Left kidney (tissue), 2 donors: Measurements from ENCODE around the gene NEU2. TPM values are rescaled to one million over a fixed set of nuclear protein-coding genes. Genes with fewer than 3 reads are reported as not detected.
"Not testable (repeated sequence)": the region's sequence is repeated elsewhere in the genome, so short reads cannot be mapped to it uniquely, and the experiment has no call there.

Experiments used
- DNase-seq: peaks from one replicate; pipeline ENCODE4 v3.0.0-alpha.2; 2013
- polyA plus RNA-seq: library from polyadenylated mRNA; unstranded; fragments of 120-200 nt; gene quantifications from one replicate; pipeline ENCODE4 v1.2.1, GENCODE V29; 2013; ENCODE audit not compliant: insufficient read length

NEU2 gene
- polyA plus RNA-seq, 1 donor, result not detected

DNA sequence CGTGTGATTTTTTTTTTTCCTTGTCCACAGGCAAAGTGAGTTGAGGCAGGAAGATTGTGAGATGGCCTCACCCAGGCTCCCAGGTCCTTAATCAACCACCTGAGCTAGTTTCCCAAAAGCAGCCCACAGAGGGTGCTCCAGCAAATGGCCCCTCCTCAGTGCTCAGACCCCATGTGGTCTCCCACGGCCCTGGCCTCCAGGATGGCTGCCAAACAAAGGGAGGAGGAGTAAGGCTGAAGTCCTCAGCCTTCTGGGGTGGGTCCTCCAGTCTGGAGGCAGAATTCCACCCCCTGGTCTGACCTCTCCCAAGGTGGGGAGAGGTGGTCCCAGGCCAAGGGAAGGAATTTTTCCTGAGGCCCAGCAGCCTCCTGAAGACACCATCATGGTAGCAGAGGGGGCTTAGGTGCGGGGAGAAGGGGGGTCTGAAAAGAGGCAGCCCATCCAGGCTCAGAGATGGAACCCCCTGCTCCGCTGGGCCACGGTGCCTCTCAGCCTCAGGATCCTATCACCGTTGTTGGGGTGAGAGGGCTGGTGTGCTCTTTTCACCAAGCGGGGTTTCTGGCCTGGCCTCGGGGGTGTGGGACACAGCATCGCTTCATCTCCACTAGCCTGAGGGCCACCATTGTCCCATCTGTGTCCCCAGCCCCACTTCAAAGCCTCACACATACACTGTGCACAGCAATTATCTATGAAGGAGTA lies 21.8 kb upstream of the NEU2 start:
- DNase-seq, result no peak

DNA sequence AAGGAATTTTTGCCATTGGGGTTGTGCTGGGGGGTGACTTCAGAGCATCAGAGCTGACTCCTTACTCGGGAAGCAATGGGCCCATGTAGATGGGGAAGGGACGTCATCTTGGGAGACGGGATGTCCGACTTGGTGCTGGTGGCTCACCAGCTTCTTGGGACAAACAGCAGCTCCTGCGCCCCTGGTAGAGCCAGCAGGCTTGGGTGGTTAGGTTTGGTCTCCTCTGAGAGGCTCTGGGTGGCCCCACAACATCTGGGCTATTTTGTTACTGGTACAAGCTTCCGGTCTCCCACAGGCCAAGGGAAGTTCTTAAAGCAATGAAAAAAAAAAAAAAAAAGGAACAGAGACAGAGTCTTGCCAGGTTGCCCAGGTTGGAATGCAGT lies 21.2 kb upstream of the NEU2 start:
- DNase-seq, result no peak

DNA sequence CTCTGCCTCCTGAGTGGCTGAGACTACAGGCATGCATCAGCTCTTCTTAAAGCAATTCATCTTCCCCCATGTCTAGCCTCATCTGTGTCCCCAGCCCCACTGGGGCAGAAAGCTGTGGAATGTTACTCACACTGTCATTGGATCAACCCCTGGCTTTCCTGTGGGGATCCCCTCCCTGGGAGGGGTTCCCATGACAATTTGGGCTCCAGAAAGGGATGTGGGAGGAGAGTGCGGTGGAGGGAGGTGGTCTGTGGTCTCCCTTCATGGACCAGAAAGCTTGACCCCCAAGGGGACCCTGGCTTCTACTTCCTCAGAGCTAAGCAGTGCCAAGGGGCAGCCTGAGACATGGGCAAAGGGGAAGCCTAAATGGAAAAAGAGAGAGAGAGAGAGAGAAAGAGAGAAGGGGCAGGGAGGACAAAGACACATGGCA lies 20.8 kb upstream of the NEU2 start:
- no peak for DNase-seq

DNA sequence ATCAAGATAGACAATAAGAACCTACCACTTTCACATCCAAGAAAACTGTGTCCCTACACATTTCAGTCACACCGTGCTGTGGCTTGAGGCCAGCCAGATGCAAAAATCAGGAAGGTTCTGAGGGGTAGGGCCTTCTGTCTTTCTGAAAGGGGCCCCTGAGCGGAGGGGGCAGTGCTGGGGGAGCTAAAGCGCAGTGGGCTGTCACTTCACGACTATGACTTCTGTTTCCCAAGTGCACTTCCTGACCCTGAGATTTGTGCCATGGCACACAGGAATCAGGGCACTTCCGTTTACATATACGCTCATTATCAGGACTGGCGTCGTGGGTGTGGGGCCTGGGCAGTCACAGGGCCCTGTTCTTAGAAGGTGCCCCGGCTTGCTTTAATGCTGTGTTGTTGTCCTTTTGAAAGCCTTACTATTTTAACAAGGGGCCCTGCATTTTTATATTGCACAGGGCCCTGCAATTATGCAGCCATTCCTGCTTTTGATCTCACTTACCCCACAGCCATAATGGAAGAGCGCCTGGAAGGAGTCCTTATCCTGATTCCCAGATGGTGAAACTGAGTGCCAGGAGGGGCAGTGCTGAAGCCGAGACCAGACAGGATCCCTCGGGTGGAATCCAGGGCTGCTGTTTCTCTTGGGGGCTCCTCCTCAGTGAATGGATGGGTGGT lies 20.0 kb upstream of the NEU2 start:
- no peak for DNase-seq

DNA sequence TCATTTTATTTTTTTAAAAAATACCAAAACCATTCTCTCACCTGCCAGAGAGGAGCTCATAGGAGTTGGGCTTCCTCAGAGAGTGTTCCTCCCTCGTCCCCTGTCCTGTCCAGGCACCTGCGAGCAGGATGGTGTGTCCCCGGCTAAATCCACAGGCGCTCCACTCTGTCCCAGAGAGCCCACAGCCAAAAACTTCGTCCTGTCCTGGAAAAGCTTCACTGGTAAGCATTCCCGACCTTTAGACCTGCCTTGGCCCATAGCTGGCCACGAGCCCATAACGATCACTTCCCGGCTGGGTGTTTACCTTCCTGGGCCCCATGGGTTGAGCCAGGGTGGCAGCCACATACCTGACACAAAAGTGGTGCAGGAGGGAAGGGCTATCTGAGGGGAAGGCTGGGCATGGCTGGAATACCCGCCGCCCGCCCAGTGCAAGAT lies 19.4 kb upstream of the NEU2 start, which contains the start of gene NGEF:
Gene NGEF (minus strand): TSS at position 230 of the 435 bp plus-strand sequence. CDS start 38,366 bp downstream, outside the sequence.
- no peak for DNase-seq

DNA sequence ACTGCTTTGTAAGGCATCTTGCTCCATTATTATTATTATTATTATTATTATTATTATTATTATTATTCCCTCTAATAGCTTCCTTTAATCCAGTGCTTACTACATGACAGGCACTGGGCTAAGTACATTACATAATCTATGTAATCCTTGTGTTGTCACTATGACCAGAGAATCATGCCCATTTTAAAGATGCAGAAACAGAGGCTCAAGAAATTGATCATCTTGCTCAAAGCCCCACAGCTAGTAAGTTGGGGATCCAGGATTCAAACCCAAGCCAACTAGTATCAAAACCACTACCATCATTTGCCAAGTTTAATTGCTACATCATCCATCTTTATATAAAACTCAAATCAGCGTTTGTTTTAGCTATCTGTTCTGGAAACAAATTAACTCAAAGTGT lies 18.8 kb upstream of the NEU2 start:
- DNase-seq, result no peak

DNA sequence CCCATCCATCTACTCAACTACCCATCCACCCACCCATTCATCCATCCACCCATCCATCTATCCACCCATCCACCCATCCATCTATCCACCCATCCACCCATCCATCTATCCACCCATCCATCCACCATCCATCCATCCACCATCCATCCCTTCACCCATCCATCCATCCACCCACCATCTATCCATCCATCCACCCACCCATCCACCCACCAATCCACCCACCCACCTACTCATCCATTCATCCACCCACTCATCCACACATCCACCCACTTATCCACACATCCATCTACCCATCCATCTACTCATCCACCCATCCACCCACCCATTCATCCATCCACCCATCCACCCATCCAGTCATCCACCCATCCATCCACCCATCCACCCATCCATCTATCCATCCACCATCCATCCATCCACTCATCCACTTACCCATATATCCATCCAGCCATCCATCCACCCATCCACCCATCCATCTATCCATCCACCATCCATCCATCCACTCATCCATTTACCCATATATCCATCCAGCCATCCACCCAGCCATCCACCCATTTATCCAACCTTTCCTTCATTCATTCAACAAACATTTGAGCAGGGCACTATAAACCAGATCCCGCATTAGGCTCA lies 17.3 kb upstream of the NEU2 start:
- DNase-seq, result no peak

DNA sequence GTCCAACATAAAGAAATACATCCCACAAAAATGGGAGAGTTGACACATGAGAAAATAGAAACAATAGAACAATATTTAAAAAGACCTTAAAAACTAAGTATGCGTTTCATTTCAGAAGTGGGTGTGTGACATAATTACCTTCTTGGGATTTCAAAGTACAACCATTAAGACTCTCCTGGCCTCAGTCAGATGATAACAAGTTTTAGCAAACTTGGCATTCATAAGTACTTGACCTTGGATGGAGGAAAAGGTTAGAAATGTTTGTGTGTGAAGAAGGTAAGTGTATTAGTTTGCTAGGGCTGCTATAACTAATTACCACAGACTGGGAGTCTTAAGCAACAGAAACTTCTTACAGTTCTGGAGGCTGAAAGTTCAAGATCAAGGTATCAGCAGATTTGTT lies 14.5 kb upstream of the NEU2 start:
- DNase-seq, result no peak

DNA sequence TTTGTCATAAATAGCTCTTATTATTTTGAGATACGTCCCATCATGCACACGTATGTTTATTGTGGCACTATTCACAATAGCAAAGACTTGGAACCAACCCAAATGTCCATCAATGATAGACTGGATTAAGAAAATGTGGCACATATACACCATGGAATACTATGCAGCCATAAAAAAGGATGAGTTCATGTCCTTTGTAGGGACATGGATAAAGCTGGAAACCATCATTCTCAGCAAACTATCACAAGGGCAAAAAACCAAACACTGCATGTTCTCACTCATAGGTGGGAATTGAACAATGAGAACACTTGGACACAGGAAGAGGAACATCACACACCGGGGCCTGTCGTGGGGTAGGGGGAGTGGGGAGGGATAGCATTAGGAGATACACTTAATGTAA lies 12.9 kb upstream of the NEU2 start:
- not testable (repeated sequence) for DNase-seq

DNA sequence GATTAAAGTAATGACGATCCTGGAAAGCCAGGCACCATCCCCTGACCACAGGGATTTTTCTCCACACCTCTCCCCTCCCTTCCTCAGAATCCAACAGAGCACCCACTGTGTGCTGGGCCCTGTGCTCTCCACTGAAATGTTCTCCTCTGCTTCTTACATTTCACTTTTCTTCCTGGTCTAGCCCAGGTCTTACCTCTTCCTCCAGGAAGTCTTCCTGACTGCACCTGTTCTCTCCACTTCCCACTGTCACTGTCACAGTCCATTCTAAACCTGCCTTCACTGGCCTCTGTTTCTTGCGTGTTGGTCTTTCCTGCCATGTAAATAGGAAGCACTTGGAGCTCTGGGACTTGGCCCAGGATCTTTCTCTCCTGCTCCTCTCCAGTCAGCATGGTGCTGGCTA lies 12.0 kb upstream of the NEU2 start:
- no peak for DNase-seq

DNA sequence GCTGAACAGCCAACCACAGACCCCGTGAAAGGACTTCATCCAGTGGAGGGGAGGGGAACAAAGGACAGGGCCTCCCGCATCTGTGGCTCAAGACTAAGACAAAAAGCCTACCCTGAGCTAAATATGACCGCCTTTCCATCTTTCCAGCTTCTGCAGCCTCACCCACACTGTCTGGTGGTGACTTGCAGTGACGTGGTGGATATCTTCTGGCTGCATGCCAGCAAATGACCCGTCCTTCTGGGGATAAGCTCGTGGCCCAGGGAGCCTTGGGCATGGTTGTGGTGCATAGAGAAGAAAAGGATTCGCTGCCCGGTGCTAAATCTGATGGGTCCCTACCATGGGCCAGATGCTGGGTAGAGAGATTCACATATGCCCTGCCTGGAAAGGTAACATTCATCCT lies 10.7 kb upstream of the NEU2 start:
- DNase-seq, result no peak

DNA sequence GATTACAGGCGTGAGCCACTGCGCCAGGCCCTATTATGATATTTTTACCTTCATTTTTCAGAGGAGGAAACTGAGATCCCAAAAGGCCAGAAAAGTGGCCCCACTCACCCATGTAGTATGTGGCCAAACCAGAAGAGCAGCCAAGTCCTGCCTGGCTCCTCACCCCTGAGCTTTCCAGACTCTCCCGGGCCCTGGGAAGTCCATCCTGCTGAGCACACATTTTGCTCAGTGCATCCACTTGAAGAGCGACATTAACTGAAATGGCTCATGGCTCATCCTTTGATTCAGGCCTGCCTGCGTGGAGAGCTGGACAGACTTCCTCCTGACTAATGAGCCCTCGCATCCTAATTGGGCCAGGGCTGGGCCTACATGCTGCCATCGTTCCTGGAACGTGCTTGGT lies 9.9 kb upstream of the NEU2 start:
- no peak for DNase-seq

DNA sequence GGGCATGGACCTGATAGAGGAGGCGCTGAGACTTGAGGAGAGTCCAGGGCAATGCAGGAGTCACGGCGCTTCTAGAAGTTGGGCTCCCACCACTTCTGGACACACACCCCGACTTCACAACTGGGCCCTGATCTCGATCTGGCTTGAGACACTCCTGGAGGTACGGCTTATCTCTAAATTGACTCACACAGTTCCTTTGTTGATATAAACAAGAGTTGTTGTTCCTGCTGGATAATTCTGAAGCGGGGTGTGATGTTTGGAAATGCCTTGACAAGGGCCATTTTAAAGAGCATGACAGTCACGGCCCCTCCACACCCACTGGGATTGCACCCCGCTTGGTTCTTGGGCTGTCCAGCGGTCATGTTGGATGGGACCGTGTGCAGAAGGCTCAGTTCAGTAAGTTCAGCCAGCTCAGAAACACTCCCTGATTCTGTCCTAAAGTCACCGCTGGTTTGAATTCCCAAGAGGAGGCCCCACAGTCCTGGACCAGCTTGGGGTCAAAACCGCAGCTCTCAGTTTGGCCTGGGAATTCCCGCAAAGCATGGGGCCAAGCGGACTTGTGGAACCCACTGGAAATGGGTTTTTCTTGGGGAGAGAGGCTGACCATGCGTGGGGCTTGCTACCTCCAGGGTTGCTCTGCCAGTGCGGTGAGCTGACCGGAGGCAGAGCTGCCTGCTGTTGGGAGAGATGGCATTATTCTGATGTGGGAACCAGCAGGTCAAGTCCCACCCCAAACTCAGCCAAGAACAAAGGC lies 9.3 kb upstream of the NEU2 start:
- DNase-seq, result no peak

DNA sequence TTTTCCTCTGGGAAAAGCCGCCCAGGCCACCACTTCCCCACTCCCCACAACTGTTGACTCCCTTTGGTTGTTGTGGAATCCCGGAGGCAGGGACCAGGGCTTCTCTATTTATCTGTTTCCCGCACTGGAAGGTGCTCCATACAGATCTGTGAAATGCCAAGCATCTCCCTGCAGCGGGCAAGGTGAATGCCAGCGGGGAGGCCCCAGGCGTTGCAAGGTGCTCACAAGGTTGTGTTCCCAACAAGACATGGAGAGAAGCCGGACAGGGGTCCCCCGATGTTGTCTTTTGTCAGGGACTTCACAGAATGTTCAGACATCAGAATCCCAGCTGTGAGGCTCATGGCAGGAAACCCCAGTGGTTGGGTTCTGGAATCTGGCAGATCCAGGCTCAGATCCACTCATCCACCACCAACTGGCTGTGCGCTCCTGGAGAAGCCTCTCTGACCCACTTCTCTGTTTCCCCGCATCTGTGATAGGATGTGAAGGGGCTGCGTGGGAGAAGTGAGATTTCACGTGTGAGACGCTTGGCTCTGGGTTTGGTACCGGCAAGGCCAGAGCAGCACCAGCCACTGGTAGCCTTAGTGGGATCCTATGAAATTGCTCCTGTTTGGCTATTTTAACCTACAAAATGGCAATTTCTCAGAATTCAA lies 8.6 kb upstream of the NEU2 start:
- DNase-seq, result no peak

DNA sequence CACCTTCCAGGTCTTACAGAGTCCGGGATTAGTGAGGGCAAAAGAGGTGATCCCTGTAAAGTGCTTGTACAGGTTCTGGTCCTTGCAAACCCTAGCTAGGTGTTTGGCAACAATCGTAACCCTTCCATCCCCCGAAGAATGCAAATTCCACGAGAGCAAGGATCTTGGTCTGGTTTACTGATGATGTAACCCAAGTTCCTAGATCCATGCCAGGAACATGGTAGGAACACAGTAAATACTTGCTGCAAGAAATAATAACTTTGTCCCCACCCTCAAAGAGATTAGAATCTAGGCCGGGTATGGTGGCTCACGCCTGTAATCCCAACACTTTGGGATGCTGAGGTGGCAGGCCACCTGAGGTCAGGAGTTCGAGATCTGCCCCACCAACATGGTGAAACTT lies 6.8 kb upstream of the NEU2 start:
- DNase-seq, result no peak

DNA sequence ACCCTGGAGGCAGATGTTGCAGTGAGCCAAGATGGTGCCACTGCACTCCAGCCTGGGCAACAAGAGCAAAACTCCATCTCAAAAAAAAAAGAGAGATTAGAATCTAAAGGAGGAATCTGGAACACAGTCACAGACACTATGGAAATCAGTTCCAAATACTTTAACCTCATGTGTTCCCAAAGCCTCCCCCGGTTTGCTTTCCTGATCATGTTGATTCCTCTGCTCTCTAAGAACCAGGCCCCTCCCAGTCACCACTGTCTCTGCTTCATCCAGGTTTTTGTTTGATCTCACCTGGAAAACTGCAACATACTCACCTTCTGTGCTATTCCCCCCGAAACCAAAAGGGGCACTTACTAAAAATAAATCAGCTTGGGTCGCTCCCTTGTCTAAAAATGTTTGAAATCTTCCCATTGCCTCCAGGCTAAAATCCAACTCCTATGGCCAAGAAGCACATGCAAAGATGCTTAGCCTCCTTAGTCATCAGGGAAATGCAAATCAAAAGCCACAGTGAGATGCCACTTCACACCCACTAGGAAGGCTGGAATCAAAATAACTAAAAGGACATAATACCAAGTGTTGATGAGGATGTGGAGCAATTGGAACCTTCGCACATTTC lies 6.2 kb upstream of the NEU2 start:
- DNase-seq, result no peak

DNA sequence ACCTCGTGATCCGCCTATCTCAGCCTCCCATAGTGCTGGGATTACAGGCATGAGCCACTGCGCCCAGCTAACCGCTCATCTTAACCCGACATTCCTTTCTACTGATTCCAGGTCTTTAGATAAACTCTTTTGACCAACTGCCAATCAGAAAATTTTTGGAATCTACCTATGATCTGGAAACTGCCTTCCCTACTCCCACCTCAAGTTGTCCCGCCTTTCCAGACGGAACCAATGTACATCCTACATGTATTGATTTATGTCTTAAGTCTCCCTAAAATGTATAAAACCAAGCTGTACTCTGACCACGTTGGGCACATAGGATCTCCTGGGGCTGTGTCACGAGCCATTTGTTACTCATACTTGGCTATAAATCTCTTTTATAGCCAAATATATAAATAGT lies 3.2 kb upstream of the NEU2 start:
- DNase-seq, result no peak

DNA sequence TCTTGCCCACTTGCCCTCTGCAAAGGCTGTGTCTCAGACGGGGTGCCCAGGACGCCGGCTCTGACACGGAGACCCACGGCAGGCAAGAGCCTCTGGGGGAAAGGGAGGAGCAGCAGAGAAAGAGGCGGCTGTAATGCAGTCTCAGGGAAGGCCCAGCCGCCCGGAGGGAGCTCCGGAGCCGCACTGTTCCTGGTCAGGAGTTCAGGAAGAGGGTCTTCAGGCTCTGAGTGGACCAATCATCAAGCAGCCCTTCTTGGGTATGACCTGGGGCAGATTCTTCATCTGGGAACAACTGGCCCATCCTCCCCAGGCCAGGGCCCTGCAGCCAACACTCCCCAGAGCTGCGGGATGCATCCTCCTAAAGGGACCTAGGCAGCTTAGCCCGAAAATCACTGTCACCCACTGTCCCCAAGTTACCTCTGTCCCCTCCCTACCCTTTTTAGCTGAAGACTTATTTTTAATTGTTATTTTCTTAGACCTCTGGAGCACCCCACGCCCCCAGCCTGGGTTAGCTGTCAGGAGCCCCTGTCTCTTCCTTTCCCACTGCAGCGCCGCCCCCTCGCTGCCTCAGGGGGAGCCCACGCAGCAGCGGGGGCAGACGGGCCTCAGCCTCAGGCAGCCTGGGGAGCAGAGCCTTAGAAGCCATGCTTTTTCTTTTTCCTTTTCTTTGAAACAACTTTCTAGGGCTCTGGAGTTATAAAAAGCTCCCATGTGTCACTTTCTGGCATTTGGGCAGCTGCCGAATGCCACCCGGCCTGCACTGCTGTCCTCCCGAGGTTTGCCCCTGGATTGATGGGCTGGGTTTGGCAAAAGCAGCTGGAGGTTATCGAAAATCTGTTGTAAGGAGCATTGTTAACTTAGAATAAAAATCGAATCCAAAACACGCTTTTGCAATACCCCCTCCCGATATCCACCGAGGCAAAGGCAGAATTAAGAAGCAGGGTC lies 644 bp upstream of the NEU2 start:
- no peak for DNase-seq

DNA sequence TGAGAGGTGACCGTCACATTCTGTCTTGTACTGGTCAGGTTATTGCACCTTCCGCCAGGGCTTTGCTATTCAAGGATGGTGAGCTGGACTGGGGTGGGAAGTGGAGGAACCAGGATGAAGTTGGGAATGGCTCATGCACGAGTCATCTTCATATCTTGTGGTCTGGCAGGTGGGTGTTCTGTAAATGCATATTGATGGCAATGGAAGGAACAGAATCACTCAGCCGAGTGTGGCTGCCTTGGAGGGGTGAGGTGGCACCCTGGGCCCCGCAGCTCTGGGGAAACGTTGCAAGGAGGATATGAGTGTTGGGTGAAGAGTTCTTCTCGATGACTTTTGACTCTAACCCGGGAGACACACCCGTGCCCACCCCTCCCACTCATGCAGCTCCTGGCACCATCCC lies 1.2 kb downstream of the NEU2 start:
- no peak for DNase-seq

DNA sequence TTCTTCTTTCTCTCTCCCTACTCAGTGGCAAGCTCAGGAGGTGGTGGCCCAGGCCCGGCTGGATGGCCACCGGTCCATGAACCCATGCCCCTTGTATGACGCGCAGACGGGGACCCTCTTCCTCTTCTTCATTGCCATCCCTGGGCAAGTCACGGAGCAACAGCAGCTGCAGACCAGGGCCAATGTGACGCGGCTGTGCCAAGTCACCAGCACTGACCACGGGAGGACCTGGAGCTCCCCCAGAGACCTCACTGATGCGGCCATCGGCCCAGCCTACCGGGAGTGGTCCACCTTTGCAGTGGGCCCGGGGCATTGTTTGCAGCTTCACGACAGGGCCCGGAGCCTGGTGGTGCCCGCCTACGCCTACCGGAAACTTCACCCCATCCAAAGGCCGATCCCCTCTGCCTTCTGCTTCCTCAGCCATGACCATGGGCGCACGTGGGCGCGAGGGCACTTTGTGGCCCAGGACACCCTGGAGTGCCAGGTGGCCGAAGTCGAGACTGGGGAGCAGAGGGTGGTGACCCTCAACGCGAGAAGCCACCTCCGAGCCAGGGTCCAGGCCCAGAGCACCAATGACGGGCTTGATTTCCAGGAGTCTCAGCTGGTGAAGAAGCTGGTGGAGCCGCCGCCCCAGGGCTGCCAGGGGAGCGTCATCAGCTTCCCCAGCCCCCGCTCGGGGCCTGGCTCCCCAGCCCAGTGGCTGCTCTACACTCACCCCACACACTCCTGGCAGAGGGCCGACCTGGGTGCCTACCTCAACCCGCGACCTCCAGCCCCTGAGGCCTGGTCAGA lies 1.8 kb downstream of the NEU2 start:
- no peak for DNase-seq
